ENCODE measurements around the gene PGAP6.
"Not testable (repeated sequence)": the region's sequence is repeated elsewhere in the genome, so short reads cannot be mapped to it uniquely, and the experiment has no call there.

Gene PGAP6

DNA sequence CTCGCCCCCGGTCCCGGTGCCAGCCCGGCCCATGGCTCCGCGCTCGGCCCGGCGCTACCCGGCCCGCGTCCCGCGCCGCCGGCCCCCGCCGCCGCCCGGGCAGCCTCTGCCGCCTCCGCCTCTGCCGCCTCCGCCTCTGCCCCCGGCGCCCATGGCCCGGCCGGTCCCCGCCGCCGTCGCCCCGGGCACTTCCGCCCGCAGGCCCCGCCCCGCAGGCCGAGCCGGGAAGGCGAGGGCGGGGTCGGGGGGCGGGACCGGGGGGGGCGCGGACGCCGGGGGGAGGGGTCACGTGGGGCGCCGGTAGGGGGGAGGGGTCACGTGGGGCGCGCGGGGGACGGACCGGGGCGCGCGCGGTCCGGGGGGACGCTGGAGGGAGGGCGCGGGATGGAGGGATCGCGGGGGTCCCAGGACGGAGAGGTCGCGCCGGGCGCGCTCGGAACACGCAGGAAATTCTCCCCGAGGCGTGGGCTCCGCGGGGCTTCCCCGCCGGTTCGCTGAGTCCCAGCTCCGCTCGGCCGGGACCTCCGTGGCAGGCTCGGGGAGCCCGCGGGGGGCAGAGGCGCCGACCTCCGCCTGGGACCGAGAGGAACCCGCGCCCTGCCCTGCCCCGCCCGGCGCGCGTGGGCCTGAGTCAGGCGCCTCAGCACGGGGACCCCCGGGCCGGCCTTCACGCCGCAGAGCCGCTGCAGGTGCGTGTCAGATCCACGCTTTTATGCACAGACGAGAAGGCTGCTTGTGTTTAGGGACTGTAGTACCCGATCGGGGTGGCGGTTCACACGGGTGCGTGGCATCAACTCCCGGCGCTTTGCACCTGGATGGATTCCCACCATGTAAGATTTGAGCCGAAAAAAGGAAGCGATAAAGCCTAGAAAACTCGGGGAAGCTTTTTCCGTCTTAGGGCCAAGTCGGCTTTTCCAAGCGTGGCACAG lies at the start of gene PGAP6:
Gene PGAP6, minus strand, starts transcription at position 190 of the 929 bp plus-strand sequence. Its CDS starts 157 bp downstream, at position 33.
- DNase-seq (ENCODE audit: low read depth) = peak; percentile 47

GRCh38 chr16:430904-431303 lies 49.1 kb upstream of the PGAP6 start:
- no peak for DNase-seq (ENCODE audit: low read depth)

GRCh38 chr16:427250-427649 lies 45.5 kb upstream of the PGAP6 start:
- no peak for DNase-seq (ENCODE audit: low read depth)

- DNase-seq (ENCODE audit: low read depth) = no peak
Observed at GRCh38 chr16:426906-427249, 45.1 kb upstream of the PGAP6 start.

DNA sequence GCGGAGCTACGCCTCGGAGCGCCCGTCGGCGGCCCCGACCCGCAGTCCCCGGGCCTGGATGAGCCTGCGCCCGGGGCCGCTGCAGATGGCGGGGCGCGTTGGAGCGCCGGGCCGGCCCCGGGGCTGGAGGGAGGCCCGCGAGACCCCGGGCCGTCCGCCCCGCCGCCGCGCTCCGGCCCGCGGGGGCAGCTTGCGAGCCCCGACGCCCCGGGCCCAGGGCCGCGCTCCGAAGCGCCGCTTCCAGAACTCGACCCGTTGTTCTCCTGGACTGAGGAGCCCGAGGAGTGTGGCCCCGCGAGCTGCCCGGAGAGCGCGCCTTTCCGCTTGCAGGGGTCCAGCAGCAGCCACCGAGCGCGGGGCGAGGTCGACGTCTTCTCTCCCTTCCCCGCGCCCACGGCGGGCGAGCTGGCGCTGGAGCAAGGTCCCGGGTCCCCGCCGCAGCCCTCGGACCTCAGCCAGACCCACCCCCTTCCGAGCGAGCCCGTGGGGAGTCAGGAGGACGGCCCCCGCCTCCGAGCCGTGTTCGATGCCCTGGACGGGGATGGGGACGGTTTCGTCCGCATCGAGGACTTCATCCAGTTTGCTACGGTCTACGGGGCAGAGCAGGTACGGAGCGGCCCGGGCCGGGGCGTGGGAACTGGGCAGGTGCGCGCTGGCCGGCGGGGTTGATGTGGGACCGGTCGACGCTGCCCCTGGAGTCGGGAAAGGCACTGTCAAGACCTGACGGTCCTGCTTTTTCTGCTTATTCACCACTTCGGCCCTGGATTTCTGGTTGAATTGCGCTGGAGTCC lies 44.5 kb upstream of the PGAP6 start:
- no peak for DNase-seq (ENCODE audit: low read depth)

DNA sequence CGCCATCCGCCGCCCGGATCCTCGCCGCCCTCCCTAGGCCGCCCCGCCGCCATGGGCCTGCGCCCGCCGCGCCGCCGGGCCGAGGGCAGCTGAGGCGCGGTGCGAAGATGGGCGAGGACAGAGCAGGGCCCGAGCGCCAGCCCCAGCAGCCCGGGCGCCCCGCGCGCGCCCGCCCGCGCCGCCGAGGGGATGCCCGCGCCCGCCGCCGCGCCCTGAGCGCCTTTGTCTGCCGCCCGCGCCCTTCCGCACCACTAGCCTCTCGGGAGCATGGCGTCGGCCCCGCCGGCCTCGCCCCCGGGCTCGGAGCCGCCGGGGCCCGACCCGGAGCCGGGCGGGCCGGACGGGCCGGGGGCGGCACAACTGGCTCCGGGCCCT lies 43.9 kb upstream of the PGAP6 start:
- no peak for DNase-seq (ENCODE audit: low read depth)

DNA sequence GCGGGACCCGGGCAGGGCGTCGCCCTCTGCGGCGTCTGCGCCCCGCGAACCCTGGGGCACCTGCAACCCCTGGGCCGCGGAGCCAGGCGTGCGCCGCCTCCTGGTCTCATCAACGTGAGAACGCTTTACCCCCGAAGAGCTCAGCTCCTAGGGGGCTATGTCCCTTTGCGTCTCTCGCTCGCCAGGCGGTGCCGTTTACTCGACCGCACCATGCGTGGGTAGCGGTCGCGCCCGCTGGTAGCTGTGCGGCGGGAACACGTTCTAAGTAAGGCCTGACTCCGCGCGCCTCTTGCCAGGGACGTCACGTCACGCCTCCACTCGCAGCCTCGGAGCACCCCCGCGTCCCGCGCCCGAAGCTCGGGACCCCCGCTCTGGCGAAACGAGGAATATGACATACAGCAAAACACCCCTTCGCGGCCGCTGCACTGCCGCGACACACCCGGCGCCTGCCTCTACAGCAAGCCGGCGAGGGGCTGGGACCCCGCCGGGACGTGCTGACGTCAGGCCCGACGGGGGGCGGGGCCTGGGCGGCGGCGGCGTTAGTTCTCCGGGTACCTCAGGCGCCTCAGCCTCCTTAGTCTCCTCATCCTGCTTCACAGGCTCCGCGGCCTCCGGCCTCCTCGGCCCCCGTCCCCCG lies 43.4 kb upstream of the PGAP6 start, which contains the start of gene RAB11FIP3:
Gene RAB11FIP3, plus strand, starts transcription at position 568 of the 637 bp plus-strand sequence. CDS start 358 bp downstream, outside the sequence.
- DNase-seq (ENCODE audit: low read depth) = peak; percentile 58

GRCh38 chr16:424623-425081 lies 42.9 kb upstream of the PGAP6 start:
- no peak for DNase-seq (ENCODE audit: low read depth)

DNA sequence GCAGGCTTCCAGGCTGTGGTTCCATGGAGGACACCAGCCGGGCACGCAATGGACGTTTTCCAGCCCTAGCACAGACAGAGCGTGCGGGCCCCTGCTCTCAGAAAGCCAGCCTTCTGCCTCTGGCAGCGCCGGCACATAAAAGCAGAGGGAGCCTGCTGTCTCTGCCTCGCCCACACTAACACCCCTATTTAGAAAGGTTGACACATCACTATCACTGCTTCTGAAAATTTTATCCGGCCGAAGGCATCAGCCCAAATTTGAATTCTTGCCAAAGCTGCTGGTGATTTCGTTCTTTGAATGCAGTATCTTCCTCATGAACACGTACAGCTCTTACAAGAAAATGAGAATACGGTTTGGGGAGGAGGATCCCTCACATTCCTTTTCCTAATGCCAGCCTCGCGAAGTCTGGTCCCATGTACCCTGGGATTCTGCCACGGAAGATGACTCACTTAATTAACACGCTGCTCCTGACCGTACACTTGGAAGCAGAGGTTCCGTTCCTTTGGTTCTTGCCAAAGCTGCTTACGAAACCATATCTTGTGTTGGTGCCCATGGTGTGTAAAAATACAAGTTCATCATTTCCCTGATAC lies 42.4 kb upstream of the PGAP6 start:
- DNase-seq (ENCODE audit: low read depth) = no peak

DNA sequence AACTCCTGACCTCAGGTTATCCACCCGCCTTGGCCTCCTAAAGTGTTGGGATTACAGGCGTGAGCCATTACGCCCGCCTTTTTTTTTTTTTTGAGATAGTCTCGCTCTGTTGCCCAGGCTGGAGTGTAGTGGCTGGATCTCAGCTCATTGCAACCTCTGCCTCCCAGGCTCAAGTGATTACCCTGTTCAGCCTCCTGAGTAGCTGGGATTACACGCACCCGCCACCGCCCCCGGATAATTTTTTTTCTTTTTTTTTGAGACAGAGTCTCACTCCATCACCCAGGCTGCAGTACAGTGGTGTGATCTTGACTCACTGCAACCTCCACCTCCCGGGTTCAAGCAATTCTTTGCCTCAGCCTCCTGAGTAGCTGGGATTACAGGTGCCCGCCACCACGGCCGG lies 40.4 kb upstream of the PGAP6 start:
- DNase-seq (ENCODE audit: low read depth) = not testable (repeated sequence)

DNA sequence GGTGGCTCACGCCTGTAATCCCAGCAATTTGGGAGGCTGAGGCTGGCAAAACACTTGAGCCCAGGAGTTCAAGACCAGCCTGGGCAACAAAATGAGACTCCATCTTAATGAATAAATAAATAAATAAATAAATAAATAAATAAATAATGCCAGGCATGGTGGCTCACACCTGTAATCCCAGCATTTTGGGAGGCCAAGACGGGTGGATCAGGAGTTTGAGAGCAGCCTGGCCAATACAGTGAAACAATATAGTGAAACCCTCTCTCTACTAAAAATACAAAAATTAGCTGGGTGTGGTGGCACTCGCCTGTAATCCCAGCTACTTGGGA lies 33.4 kb upstream of the PGAP6 start:
- DNase-seq (ENCODE audit: low read depth) = not testable (repeated sequence)

DNA sequence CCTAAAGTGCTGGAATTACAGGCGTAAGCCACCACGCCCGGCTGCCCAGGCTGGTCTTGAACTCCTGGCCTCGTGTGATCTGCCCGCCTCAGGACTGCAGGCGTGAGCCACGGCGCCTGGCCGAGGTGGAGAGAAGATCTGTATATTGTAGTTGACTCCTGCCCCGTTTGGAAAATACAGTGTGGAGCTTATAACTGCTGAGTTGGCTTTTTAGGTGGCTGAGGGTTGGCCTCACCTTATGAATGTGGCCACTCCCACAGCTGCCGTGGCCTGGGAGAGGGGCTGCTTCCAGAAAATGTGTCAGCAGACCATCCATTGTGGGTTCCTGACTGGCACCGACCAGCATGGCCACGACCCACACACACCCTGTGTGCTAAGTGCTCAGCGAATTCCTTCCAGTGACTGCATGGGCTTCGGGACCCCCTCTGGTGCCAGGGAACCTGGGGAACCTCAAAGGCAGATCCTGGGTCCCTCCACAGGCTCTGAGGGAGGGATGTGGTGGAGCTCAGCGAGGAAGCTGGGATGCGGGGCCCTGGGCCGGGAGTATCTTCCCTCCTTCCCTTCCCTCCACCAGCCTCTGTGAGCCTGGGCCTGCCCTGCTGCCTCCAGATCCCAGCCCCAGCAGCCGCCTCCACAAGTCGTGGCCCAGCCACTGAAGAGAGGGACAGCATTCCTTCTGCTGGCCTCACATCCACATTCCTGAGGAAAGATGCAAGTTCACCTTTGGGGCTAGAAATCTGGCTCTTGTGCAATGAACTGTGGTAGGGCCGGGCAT lies 32.8 kb upstream of the PGAP6 start:
- DNase-seq (ENCODE audit: low read depth) = no peak

DNA sequence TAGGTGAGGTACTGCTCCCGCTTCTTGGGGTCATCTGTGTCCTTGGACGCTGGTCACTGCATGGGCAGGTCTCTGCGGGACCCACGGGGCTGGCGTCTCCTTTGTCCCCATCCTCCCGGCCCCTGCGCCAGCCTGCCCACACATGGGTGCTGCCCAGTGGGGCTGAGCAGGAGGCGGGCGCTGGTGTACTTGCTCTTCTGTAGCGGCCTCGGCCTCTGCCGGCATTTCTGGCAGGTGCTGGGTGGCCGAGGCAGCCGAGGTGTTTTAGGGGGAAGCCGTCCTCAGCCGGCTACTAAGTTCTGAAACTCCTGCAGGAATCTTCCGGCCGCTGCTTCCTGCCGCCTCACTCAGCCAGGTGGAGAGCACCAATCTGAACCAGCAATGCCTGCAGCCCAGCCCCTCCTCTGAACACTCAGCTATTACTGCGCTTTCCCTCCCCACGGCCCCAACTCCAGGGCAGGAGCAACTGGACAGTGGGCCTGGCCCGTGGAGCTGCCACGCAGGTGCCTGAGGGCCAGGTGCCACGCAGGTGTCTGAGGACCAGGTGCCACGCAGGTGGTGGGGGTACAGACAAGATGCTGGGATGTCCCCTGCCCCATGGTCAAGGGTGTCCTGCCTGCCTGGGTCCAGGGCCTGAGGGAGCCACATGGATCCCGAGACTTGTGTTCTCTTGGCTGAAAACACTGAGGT lies 29.9 kb upstream of the PGAP6 start:
- no peak for DNase-seq (ENCODE audit: low read depth)

GRCh38 chr16:410516-411178 lies 28.9 kb upstream of the PGAP6 start:
- DNase-seq (ENCODE audit: low read depth) = no peak

DNA sequence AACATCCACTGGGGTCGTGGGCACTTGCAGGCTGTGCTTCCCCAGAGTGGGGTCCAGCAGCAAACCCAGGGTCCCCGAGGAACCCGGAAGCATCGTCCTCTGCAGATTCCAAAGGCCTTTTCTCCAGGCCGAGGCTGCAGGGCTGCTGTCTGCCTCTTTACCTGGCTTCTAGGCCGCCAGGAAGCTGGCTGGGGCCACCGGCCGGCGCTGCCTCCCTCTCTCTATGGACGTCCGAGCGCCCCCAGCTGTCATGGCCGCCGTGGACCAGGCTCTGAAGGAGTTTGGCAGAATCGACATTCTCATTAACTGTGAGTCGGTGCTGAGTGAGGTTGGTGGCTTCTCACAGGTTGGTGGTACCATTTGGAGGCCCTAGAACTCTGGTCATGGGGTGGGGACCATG lies 25.5 kb upstream of the PGAP6 start:
- DNase-seq (ENCODE audit: low read depth) = no peak

- DNase-seq (ENCODE audit: low read depth) = no peak
Observed at GRCh38 chr16:405548-406506, 24.0 kb upstream of the PGAP6 start.

GRCh38 chr16:404971-405486 lies 23.3 kb upstream of the PGAP6 start:
- no peak for DNase-seq (ENCODE audit: low read depth)

DNA sequence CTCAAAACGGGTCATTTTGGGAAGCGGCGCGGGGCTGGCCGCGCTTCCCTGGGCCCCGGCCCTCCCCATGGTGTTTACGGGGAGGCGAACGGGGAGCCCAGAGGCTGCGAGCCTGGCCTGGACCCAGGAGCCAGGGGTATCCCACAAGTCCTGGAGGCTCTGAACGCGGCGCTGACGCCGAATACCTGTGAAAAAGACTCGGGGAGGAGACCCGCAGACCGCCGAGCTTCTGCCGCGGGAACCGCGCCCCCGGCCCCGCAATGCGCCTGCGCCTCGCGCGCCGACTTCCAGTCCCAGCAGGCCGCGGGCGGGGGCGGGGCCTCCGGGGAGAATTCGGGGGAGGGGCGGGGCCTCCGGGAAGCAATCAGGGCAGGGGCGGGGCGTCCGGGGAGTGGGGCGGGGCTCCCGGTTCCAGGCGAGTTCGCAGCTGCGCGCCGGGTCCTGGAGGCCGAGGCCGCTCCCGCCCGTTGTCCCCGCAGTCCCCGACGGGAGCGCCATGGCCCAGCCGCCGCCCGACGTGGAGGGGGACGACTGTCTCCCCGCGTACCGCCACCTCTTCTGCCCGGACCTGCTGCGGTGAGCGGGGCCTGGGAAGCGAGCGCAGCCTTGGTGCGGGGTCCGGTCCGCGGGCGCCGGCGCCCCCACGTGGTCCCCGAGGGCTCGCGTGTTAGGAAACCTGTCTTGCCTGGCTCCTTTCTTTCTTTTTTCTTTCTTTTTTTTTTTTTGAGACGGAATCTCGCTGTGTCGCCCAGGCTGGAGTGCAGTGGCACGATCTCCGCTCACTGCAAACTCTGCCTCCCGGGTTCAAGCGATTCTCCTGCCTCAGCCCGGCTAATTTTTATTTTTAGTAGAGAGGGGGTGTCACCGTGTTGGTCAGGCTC lies 19.9 kb upstream of the PGAP6 start, which contains the start of gene DECR2:
Gene DECR2, plus strand, starts transcription at position 418 of the 881 bp plus-strand sequence. Its CDS starts 79 bp downstream, at position 497.
- peak; percentile 99 for DNase-seq (ENCODE audit: low read depth)
